Esophagus muscularis mucosa (tissue), 4 donors: ENCODE results near the gene ANKRD34C. TPM values are rescaled to one million over a fixed set of nuclear protein-coding genes. Genes with fewer than 3 reads are reported as not detected.

Experiments
- DNase-seq: peaks from one replicate; pipeline ENCODE4 v3.0.0-alpha.2; 2017; ENCODE audit errors: extremely low spot score
- H3K27ac ChIP-seq, 4 donors: fragments of 200-600 bp; sonication (generic); replicated peaks in 1 of 4; 1 replicate in 3 of 4; 2 replicates in 1 of 4; pipeline ENCODE4 v1.5.1; 2016 to 2019; ENCODE audit warnings: mild to moderate bottlenecking in 1 of 4
- H3K27me3 ChIP-seq, 4 donors: fragments of 200-600 bp; sonication (generic); one replicate each; pipeline versions ENCODE4 v1.5.1 to v1.6.0; 2016 to 2019
- H3K36me3 ChIP-seq, 4 donors: fragments of 200-600 bp; sonication (generic); one replicate each; pipeline ENCODE4 v1.5.1; 2016 to 2019
- H3K4me1 ChIP-seq, 4 donors: fragments of 200-600 bp; sonication (generic); one replicate each; pipeline ENCODE4 v1.5.1; 2016 to 2019
- H3K4me3 ChIP-seq, 4 donors: fragments of 200-600 bp; sonication (generic); 1 replicate in 2 of 4; 2 replicates in 2 of 4; pipeline ENCODE4 v1.5.1; 2016 to 2019; ENCODE audit warnings: mild to moderate bottlenecking in 4 of 4, moderate library complexity in 1 of 4
- H3K9me3 ChIP-seq, 4 donors: fragments of 200-600 bp; sonication (generic); 1 replicate in 3 of 4; 2 replicates in 1 of 4; pipeline ENCODE4 v1.5.1; 2016 to 2019
- EP300 ChIP-seq: sonication (generic); formaldehyde crosslinking; IDR thresholded peaks from one replicate; pipeline ENCODE4 v1.6.1; 2017; ENCODE audit warnings: antibody characterized with exemption
- POLR2A ChIP-seq: fragments of 450-650 bp; IDR thresholded peaks from one replicate; pipeline ENCODE4 v1.6.1; 2017; ENCODE audit warnings: antibody characterized with exemption, moderate library complexity, mild to moderate bottlenecking, low read depth
- POLR2AphosphoS5 ChIP-seq, 2 donors: sonication (generic); formaldehyde crosslinking; IDR thresholded peaks; one replicate each; pipeline ENCODE4 v1.6.1; 2017; ENCODE audit warnings: antibody characterized with exemption in 2 of 2
- WGBS: methylation state at CpG from one replicate; pipeline ENCODE4 v1.1.5; 2018; 5-methylcytosine and 5-hydroxymethylcytosine counted together
- intact Hi-C: fragments of 100-400 bp; cut with DNase I; formaldehyde crosslinking; loops from one replicate; pipeline ENCODE4 v1.15.1; 2023
- total RNA-seq, 4 donors: library from RNA; depleted of rRNA; stranded (reverse); fragments of >200 nt; gene quantifications; one replicate each; pipeline versions ENCODE4 v1.1.0 to v1.2.1, GENCODE V29; 2016
- TF ChIP-seq, protein P1 (sequence below), 3 experiments: fragments of 200-600 bp in 2 of 3; fragments of 450-650 bp in 1 of 3; sonication (generic) in 2 of 3; IDR thresholded peaks; one replicate each; pipeline ENCODE4 v1.5.1; 2017 to 2019; ENCODE audit warnings: antibody characterized with exemption in 3 of 3, mild to moderate bottlenecking in 2 of 3, moderate library complexity in 1 of 3

The ANKRD34C gene
- total RNA-seq, 4 donors from 2014 or later: not detected

DNA sequence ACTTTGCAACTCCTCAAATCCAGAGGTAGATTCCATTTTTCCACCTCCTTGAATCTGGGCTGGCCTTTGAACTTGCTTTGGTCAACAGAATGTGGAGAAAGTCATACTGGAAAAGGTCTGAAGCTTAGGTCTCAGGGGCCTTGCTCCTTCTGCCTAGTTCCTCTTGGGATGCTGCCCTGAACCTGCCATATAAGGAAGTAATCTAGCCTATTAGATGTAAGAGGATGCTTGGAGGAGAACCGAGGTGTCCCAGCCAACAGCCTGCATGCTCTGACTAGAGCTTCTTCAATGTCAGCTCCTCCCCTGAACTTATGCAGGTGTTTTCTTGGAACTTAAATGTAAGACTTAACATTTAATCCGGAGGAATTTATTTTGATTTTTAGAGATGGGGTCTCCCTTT is 26.4 kb downstream of the ANKRD34C start:
- H3K4me1 ChIP-seq: peaks cover 13 to 27% (median 21%) of the 10 kb centered on the region in 4 donors

DNA sequence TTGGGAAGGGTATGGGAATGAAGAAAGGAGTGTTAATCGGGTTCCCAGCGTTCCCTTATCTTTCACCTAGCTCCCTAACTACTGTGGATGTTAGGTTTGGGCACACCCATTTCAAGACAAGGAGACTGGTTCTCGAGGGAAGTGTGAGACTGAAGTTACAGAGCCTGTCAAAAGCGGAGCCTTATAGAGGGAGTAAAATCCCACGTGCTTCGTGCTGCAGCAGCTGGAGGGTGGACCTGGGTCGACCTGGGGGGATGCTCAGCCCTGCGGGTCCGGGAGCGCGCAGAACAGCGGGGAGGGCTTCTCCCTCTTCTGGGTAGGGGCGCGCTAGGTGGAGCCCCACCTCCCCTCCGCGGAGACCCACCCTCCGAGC is 28.1 kb downstream of the ANKRD34C start:
- H3K9me3 ChIP-seq: no peaks in the 10 kb centered on the region
- peaks cover 13 to 27% (median 21%) of the 10 kb centered on the region in 4 donors for H3K4me1 ChIP-seq
- 5% methylated on average over 6 of the region's 17 CpGs for WGBS
- peaks cover 16 to 23% (median 21%) of the 10 kb centered on the region in 4 donors for H3K36me3 ChIP-seq
- TF ChIP-seq POLR2A (no peak), EP300 (no peak), POLR2AphosphoS5 (IDR thresholded peaks at IDR 0.05) (no peak)
- TF ChIP-seq, protein P1, sequence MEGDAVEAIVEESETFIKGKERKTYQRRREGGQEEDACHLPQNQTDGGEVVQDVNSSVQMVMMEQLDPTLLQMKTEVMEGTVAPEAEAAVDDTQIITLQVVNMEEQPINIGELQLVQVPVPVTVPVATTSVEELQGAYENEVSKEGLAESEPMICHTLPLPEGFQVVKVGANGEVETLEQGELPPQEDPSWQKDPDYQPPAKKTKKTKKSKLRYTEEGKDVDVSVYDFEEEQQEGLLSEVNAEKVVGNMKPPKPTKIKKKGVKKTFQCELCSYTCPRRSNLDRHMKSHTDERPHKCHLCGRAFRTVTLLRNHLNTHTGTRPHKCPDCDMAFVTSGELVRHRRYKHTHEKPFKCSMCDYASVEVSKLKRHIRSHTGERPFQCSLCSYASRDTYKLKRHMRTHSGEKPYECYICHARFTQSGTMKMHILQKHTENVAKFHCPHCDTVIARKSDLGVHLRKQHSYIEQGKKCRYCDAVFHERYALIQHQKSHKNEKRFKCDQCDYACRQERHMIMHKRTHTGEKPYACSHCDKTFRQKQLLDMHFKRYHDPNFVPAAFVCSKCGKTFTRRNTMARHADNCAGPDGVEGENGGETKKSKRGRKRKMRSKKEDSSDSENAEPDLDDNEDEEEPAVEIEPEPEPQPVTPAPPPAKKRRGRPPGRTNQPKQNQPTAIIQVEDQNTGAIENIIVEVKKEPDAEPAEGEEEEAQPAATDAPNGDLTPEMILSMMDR (IDR thresholded peaks at IDR 0.05): no peak
- peak overlapping the region; percentile 71 to 91 (median 74) for H3K4me3 ChIP-seq
- no peaks in the 10 kb centered on the region for H3K27me3 ChIP-seq
- peak; percentile 17 for DNase-seq
- no peak overlapping the region for H3K27ac ChIP-seq
- intact Hi-C loops: no loop called here

More for the DNA sequence above, 26.4 kb downstream of the ANKRD34C start:
- Histone ChIP-seq H3K9me3 (no peaks in the 10 kb centered on the region), H3K27ac (no peak overlapping the region), H3K27me3 (peaks cover 0 to 8% (median 0%) of the 10 kb centered on the region in 4 donors), H3K36me3 (peaks cover under 1 to 5% (median 5%) of the 10 kb centered on the region in 4 donors), H3K4me3 (no peak overlapping the region)
- no peak for TF ChIP-seq EP300
- intact Hi-C loops: no loop called here
- 30% methylated on average over 2 of the region's 2 CpGs for WGBS
- no peak for DNase-seq

DNA sequence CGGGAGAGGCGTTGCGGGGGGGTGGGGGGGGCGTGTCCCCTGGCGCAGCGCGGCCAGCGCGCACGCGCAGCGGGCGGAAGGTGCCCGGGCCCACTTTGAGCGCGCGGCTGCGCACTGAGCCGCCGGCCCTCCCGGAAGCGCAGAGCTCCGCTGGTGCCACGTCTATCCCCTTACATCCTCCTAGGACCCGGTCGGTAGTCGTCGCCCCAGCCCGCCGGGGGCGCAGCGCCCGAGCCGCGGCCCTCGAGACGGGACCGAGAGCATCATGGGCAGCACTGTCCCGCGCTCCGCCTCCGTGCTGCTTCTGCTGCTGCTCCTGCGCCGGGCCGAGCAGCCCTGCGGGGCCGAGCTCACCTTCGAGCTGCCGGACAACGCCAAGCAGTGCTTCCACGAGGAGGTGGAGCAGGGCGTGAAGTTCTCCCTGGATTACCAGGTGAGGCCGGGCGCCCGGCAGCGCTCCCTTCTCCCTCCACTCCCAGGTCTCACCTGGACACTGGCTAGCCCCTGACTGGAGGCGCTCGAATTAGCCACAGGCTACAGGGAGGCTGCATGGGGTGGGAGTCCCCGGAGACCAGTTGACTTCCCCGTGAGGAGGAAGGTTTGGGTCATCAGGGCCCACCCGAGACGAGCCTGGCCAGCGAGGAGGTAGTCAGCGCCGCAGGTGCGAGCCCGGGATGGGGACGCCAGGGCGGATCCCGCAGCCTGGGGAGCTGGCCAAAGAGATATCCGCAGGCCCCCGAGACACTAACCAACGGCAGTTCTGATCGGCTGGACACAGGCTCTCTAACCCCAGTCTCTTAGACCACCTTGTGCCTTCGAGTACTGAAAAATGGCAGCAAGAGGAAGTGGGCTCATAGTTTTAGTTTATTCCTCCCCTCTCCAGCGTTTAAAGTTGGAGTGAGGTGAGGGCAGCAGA is 28.7 kb downstream of the ANKRD34C start, which contains the start of gene TMED3:
Gene TMED3, plus strand, starts transcription at position 128 of the 916 bp plus-strand sequence. Its CDS starts 138 bp downstream, at position 266.
- Histone ChIP-seq H3K4me1 (peaks cover 13 to 27% (median 21%) of the 10 kb centered on the region in 4 donors), H3K27me3 (no peaks in the 10 kb centered on the region), H3K9me3 (no peaks in the 10 kb centered on the region), H3K27ac (peak within 1 kb of the TSS in 3 of 4 donors; percentile 27 to 56 (median 39)), H3K36me3 (peaks cover 20 to 29% (median 26%) of the 10 kb centered on the region in 4 donors), H3K4me3 (peak within 1 kb of the TSS; percentile 71 to 91 (median 74))
- intact Hi-C loops: no loop called here
- TF ChIP-seq POLR2AphosphoS5 (IDR thresholded peaks at IDR 0.05) (peak; percentile 30 to 43), EP300 (no peak)
- TF ChIP-seq, protein P1 (IDR thresholded peaks at IDR 0.05): no peak
- peak; percentile 37 for DNase-seq
- WGBS: 3% methylated on average over 13 of the region's 76 CpGs

DNA sequence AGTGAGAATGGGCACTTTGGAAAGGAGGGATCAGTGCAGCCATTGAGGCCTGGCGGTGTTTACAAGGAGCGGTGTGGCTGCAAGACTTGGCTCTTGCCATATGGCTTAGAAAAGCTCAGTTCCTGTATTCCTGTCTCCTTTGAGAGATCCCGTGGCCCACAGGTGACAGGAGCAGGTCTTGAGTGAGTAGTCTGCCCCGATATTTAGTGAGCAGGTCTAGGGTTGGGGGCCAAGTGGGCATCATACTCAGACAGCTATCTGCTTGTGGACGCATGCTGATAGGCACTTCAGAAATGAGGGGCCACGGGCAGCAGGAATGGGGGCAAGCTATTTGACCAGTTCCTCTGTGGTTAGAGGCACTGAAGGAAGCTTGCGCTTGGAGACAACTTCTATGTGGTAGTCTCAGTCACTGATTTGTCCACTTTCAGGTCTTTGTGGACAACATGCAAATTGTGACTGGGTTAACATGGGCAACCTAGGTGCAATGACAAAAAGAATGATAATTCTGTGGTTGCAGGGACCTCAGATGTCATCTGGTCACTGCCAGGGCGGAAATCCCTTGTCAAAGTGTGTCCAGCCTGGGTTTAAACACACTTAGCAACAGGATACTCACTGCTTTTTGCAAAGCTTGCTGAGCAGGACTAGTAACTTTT is 29.5 kb downstream of the ANKRD34C start:
- intact Hi-C loops: no loop called here
- Histone ChIP-seq H3K36me3 (peaks cover 22 to 37% (median 30%) of the 10 kb centered on the region in 4 donors), H3K4me3 (peak overlapping the region; percentile 71 to 91 (median 74)), H3K9me3 (no peaks in the 10 kb centered on the region), H3K27ac (no peak overlapping the region), H3K27me3 (no peaks in the 10 kb centered on the region), H3K4me1 (peaks cover 13 to 27% (median 21%) of the 10 kb centered on the region in 4 donors)
- WGBS: 72% methylated on average over 8 of the region's 8 CpGs
- peak; percentile 64 for DNase-seq
- no peak for TF ChIP-seq EP300
- no peak for TF ChIP-seq POLR2AphosphoS5 (IDR thresholded peaks at IDR 0.05)
- TF ChIP-seq, protein P1 (IDR thresholded peaks at IDR 0.05): no peak
- TF ChIP-seq POLR2A: no peak

DNA sequence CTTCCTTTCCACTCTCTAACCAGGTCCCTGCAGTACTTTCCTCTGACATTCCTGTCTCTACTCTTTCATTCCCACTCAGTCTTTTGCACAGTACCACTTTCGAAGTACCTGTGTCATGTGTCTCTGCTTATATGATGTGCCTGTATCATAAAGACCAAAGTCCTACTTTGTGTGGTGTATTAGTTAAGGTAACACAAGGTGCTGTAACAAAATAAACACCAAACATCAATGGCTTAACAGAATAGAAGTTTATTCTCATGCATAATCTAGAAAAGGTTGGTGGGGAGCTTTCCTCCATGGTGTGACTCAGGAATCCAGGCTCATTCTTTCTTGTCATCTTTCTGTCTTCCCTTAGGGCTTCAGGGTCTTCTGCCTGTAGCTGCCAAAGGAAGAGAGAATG is 31.7 kb downstream of the ANKRD34C start:
- H3K27ac ChIP-seq: no peak overlapping the region
- H3K4me1 ChIP-seq: peaks cover 13 to 27% (median 21%) of the 10 kb centered on the region in 4 donors
- intact Hi-C loops: no loop called here
- H3K4me3 ChIP-seq: no peak overlapping the region
- H3K9me3 ChIP-seq: no peaks in the 10 kb centered on the region
- 97% methylated on average over 1 of the region's 1 CpG for WGBS
- peaks cover 31 to 58% (median 47%) of the 10 kb centered on the region in 4 donors for H3K36me3 ChIP-seq
- DNase-seq: no peak
- H3K27me3 ChIP-seq: no peaks in the 10 kb centered on the region
- TF ChIP-seq, protein P1 (IDR thresholded peaks at IDR 0.05): no peak
- TF ChIP-seq POLR2A: no peak
- TF ChIP-seq EP300: no peak
- TF ChIP-seq POLR2AphosphoS5 (IDR thresholded peaks at IDR 0.05): no peak
